ENCODE data around the gene ZNF30.

ZNF30 gene

DNA sequence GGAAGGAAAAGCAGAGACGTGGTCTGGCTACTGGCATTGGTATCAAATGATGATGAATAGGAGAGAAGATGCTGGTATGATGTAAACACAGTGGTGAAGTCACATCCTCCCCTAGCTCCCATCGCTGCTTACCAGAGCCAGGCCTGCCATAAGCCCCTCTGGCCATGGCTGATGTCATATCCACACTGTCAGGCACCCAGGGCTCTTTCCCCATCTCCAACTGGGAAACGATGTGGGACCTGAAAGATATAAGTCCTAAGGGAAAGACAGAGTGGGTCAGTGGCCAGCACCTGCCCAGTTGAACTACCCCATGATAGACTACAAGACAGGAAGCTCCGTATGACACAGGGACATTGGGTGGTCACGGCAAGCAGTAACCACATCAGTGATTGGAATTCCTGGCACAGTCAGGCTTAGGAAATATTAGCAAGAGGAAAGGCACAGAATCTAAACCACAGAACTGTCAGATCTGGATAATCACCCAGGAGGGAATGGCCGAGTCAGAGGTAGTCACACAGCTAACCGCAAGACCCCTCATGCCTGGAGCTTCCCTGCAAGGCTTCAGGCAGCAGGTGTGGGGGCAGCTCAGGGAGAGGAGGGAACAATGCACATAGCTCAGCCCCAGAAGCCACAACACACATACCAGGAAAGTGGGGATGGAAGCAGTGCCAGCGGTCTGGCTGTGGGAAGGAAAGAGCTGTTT lies 33.6 kb downstream of the ZNF30 start:
- Histone ChIP-seq H3K9me3 (ENCODE audit: control insufficient read depth, low read length) (no peaks in the 10 kb centered on the region), H2AFZ (no peak overlapping the region), H3K4me3 (ENCODE audit: low read depth, low read length) (no peak overlapping the region), H3K4me2 (ENCODE audit: low read length) (no peak overlapping the region), H3K9ac (no peak overlapping the region), H3K4me1 (peaks cover 10% of the 10 kb centered on the region), H3K27me3 (ENCODE audit: control insufficient read depth, insufficient read depth, low read length) (no peaks in the 10 kb centered on the region), H3K36me3 (ENCODE audit: control insufficient read depth, insufficient read depth, low read length) (peaks cover 4% of the 10 kb centered on the region), H3K27ac (no peak overlapping the region), H3K79me2 (peaks cover 4% of the 10 kb centered on the region)
- TF ChIP-seq, protein P1, sequence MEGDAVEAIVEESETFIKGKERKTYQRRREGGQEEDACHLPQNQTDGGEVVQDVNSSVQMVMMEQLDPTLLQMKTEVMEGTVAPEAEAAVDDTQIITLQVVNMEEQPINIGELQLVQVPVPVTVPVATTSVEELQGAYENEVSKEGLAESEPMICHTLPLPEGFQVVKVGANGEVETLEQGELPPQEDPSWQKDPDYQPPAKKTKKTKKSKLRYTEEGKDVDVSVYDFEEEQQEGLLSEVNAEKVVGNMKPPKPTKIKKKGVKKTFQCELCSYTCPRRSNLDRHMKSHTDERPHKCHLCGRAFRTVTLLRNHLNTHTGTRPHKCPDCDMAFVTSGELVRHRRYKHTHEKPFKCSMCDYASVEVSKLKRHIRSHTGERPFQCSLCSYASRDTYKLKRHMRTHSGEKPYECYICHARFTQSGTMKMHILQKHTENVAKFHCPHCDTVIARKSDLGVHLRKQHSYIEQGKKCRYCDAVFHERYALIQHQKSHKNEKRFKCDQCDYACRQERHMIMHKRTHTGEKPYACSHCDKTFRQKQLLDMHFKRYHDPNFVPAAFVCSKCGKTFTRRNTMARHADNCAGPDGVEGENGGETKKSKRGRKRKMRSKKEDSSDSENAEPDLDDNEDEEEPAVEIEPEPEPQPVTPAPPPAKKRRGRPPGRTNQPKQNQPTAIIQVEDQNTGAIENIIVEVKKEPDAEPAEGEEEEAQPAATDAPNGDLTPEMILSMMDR (IDR thresholded peaks at IDR 0.05) = no peak

DNA sequence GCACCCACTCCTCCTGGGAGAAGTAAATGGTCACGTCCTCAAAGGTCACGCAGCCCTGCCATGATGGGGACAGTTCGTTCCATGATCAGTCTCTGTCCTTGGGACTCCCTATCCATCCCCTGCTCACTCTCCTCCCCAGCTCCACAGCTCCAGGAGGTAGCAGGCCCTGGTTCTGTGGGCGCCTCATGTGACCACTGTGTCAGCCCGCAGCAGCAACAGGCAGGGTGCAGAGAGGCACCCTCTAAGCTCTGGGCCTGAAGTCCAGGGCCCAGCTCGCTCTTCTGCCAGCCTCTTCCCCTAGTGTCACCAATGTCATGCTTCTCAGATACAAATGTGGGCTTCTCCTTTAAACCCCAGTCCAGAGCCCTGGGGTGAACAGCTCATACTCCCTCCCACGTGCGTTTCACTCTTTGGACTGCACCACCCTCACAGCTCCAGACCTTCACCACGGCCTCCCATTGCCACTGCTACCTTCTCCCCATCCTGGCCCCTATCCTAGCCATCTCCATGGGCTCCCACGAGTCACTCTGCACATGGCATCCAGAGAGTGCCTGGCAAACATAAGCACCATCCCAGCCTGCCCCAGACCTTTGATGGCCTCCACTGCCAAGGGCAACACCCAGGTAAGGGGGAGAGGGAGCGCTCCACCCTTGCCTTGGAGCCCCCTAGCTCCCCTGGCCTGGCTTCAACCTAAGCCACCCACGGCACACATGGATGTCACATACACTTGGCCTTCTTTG lies 34.4 kb downstream of the ZNF30 start:
- Histone ChIP-seq H3K27me3 (ENCODE audit: control insufficient read depth, insufficient read depth, low read length) (no peaks in the 10 kb centered on the region), H3K36me3 (ENCODE audit: control insufficient read depth, insufficient read depth, low read length) (peaks cover 4% of the 10 kb centered on the region), H3K4me2 (ENCODE audit: low read length) (no peak overlapping the region), H3K9ac (no peak overlapping the region), H3K79me2 (peaks cover 4% of the 10 kb centered on the region), H3K27ac (no peak overlapping the region), H3K9me3 (ENCODE audit: control insufficient read depth, low read length) (no peaks in the 10 kb centered on the region), H3K4me3 (ENCODE audit: low read depth, low read length) (no peak overlapping the region), H3K4me1 (peaks cover 10% of the 10 kb centered on the region), H2AFZ (no peak overlapping the region)
- TF ChIP-seq, protein P1 (IDR thresholded peaks at IDR 0.05) = no peak

DNA sequence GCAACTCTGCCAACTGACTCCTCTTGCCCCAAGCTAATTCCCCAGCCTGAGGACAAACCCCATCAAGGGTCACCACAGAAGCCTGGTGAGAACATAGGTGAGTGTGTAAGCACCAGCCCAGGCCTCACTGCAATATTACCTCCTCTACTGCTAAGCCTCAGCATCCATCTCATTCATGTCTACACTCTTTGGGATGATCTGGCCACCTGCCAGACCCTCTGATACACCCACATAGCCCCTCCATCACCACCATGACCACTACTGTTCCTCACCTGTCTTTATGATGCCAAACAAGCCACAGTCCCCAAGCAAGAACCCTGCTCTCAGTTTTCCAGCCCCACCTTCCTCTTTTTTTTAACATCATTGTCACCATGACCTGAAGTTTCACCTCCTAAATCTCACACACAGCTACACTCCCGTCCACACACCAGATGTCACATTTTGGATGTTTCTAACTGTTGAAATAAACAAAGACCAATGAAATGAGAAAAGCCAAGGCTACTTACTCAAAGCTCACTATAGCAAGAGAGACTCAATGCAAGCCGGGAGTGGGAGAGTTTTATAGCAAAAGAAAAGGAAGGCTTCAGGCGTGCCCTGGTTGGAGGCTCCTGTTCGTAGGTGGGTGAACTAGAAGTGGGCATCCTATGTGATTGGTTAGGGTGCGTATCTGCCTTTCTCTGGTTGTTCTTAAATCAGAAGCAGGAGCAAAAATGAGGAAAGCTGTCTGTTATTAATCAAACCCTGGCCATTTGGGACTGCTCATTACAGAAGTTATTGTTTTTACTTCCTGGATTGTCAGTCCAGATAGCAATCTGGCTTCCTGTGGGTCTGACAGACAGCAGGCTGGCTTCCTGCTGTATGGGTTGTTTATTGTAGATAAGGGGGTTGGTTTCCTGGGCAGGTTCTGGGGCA lies 35.3 kb downstream of the ZNF30 start:
- H3K79me2 ChIP-seq = peaks cover 4% of the 10 kb centered on the region

DNA sequence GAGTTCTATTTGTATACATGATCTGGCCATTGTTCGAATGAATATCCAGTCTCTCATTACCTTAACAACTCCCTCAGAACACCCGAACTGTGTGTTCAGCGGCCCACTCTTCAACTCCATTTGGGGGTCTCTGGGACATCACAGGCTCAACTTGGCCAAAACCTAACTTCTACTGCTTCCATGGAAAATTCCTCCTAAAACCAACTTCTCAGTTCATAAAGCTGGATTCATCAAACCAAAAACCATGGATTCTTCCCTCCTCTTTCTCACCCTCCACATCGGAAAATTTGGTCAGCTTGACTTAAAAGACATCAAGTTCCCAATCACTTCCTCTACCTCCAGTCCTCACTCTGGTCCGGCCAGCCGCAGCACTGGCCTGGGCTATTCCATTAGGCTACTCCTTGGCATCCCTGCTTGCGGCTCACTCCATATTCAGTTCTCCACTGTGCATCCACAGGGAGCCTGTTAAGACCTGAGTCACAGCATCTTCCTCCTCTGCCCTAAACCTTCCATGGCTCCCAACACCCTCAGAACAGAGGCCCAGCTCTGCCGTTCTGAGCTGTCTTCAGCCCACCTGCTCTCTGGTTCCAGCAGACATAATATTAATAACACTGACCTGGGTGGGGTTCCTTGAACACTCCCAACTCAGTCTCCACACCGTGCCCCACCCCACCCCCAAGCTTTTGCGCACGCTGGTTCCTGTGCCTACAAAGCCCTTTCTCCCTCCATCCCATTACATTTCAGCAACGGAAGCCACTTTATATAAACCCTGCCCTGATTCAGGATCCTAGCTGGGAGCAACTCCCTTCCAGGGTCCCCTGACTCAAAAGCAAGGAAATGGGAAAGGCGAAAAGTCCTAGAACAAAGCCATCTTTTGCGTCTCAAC lies 36.2 kb downstream of the ZNF30 start:
- H3K4me1 ChIP-seq = peaks cover 10% of the 10 kb centered on the region
- H3K27me3 ChIP-seq (ENCODE audit: control insufficient read depth, insufficient read depth, low read length) = no peaks in the 10 kb centered on the region
- H3K9ac ChIP-seq = peak overlapping the region; percentile 74
- no peaks in the 10 kb centered on the region for H3K9me3 ChIP-seq (ENCODE audit: control insufficient read depth, low read length)
- H3K4me2 ChIP-seq (ENCODE audit: low read length) = peak overlapping the region; percentile 91
- H3K79me2 ChIP-seq = peaks cover 4% of the 10 kb centered on the region
- H3K36me3 ChIP-seq (ENCODE audit: control insufficient read depth, insufficient read depth, low read length) = peaks cover 4% of the 10 kb centered on the region
- TF ChIP-seq, protein P1 (IDR thresholded peaks at IDR 0.05) = no peak
- H3K27ac ChIP-seq = peak overlapping the region; percentile 48
- H2AFZ ChIP-seq = peak overlapping the region; percentile 86
- peak overlapping the region; percentile 73 for H3K4me3 ChIP-seq (ENCODE audit: low read depth, low read length)

More for the DNA sequence above, 35.3 kb downstream of the ZNF30 start:
- Histone ChIP-seq H3K9me3 (ENCODE audit: control insufficient read depth, low read length) (no peaks in the 10 kb centered on the region), H3K36me3 (ENCODE audit: control insufficient read depth, insufficient read depth, low read length) (peaks cover 4% of the 10 kb centered on the region), H2AFZ (no peak overlapping the region), H3K27me3 (ENCODE audit: control insufficient read depth, insufficient read depth, low read length) (no peaks in the 10 kb centered on the region), H3K4me3 (ENCODE audit: low read depth, low read length) (no peak overlapping the region), H3K4me1 (peaks cover 10% of the 10 kb centered on the region), H3K27ac (peak overlapping the region; percentile 48), H3K9ac (no peak overlapping the region), H3K4me2 (ENCODE audit: low read length) (peak overlapping the region; percentile 91)
- TF ChIP-seq, protein P1 (IDR thresholded peaks at IDR 0.05) = no peak
